Measurements from ENCODE around the gene HOXC10. TPM values are rescaled to one million over a fixed set of nuclear protein-coding genes. Genes with fewer than 3 reads are reported as not detected.
A peak's percentile ranks its signal among the peaks of the same experiment; 100 is the strongest.

The HOXC10 gene
- total RNA-seq, 1 donor from 2014 or later, result 0.96 TPM

DNA sequence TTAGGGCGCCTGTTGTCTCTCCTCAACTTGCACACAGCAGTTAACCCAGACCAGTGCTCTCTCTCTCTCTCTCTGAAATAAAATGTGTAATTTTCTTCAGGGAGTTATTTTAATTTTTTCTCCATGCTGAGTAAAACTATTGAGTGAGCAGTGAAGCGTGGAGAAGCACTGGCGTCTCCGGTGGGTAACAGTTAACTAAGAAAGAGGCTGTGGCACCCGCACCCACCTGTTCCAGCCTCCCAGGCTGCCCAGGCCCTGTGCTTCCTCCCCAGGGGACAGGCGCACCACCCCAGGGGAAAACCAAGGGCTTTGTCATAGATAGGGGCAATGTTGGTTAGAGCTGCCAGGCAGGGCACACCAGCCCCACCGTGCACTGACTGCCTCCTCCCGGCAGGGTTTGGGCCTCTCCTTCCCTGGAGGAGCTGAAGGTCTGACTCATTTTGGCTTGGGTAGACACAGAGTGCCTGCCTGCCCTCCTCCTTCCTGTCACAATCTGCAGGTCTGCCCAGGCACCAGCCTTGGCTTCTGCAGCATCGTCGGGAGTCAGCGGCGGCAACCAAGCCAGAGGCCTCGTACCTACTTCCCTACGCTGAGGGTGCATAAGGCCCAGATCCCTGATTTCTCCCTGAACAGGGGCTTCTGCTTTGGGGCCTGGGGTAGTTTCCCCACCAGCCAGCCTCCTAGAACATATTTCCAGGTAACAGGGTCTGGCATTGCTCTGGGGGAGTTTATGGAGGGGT, 51.8 kb downstream of the HOXC10 start:
- TF ChIP-seq, protein P1, sequence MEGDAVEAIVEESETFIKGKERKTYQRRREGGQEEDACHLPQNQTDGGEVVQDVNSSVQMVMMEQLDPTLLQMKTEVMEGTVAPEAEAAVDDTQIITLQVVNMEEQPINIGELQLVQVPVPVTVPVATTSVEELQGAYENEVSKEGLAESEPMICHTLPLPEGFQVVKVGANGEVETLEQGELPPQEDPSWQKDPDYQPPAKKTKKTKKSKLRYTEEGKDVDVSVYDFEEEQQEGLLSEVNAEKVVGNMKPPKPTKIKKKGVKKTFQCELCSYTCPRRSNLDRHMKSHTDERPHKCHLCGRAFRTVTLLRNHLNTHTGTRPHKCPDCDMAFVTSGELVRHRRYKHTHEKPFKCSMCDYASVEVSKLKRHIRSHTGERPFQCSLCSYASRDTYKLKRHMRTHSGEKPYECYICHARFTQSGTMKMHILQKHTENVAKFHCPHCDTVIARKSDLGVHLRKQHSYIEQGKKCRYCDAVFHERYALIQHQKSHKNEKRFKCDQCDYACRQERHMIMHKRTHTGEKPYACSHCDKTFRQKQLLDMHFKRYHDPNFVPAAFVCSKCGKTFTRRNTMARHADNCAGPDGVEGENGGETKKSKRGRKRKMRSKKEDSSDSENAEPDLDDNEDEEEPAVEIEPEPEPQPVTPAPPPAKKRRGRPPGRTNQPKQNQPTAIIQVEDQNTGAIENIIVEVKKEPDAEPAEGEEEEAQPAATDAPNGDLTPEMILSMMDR (IDR thresholded peaks at IDR 0.05; ENCODE audit: unreplicated experiment), result no peak
- Mint-ChIP-seq H3K4me1 (peaks cover 85% of the 10 kb centered on the region), H3K4me3 (peak overlapping the region; percentile 81), H3K36me3 (no peaks in the 10 kb centered on the region), H3K27ac (peak overlapping the region; percentile 98), H3K27me3 (ENCODE audit: low read depth) (peaks cover 9% of the 10 kb centered on the region), H3K9me3 (no peaks in the 10 kb centered on the region)
- peak in 1 of 2 experiments; percentile 48 for DNase-seq (ENCODE audit: low spot score in 2 of 2, unreplicated experiment in 2 of 2)

DNA sequence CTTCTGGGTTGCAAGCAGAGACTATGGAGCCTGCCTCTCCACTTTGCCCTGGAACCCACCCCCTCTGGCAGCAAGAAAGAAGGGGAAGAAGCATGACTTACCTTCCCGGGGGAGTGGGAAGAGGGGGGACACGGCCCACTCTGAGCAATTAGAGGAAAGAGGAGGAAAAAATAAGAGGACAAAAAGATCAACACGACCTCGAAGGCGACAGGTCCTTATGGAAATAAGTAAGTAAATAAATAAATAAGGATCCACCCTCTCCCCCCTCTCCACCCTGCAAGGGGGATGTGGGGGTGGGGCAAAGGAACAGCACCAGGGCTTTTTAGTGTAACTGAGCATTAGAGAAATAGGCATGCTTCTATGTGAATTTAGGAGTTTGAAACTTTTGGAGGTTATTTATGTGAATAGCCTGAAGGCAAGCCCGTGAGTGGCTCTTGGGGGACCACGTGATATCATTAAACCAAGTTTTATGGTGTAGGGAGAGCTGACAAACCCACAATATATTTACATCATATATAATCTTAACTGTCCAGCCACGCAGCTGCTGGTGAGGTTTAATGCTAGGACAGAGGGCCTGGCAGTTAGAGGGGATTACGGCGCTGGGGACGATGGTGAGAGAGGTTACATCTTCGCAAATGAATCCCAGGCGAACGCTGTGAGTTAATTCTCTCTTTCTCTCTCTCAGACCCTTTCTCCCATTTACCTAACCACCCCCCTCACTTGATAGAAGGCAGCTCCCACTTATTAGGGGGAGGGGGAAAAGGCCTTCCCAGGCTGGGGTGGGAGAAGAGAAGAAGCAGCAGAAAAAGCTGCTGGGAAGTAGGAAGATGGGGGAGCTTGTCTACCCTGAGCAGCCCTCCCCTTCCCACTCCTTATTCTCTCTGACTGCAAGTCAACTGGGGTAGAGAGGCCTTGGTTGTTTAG, 52.7 kb downstream of the HOXC10 start:
- Mint-ChIP-seq H3K4me1 (peaks cover 84% of the 10 kb centered on the region), H3K4me3 (peak overlapping the region; percentile 81), H3K27ac (peak overlapping the region; percentile 98), H3K9me3 (no peaks in the 10 kb centered on the region), H3K36me3 (no peaks in the 10 kb centered on the region), H3K27me3 (ENCODE audit: low read depth) (peaks cover 9% of the 10 kb centered on the region)
- TF ChIP-seq, protein P1 (IDR thresholded peaks at IDR 0.05; ENCODE audit: unreplicated experiment), result no peak
- peak in 1 of 2 experiments; percentile 51 for DNase-seq (ENCODE audit: low spot score in 2 of 2, unreplicated experiment in 2 of 2)

DNA sequence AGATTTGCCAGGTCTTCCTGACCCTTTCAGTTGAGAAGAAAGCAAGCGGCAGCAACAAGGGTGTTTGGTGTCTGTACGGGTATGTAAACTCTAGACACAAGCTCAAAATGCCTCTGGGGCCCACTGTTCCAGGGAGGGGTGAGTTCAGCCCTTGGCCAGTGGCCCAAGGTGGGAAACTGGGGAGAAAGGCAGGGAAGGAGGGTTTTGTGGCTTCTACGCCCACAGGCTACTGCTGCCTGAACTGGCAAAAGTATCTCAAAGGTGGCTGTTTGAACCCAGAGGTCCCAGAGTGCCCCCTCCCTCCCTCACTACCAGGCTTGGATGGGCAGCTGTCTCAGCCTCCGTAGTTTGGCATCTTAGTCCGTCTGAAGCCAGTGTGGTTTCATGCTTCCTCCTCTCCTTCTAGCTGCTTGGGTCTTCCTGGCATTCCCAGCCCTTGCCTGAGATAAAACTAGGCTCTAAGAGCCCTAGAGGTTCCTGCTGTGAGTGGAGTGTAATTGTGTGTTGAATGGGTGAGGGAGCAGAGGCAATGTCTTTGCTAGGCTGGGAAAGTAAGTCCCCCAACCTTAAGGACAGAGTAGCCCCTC, 53.4 kb downstream of the HOXC10 start:
- H3K27ac Mint-ChIP-seq, result peak overlapping the region; percentile 98
- no peak for DNase-seq (ENCODE audit: low spot score in 2 of 2, unreplicated experiment in 2 of 2)
- no peaks in the 10 kb centered on the region for H3K36me3 Mint-ChIP-seq
- H3K4me1 Mint-ChIP-seq, result peaks cover 88% of the 10 kb centered on the region
- H3K27me3 Mint-ChIP-seq (ENCODE audit: low read depth), result peaks cover 9% of the 10 kb centered on the region
- peak overlapping the region; percentile 81 for H3K4me3 Mint-ChIP-seq
- H3K9me3 Mint-ChIP-seq, result no peaks in the 10 kb centered on the region
- TF ChIP-seq, protein P1 (IDR thresholded peaks at IDR 0.05; ENCODE audit: unreplicated experiment), result no peak

DNA sequence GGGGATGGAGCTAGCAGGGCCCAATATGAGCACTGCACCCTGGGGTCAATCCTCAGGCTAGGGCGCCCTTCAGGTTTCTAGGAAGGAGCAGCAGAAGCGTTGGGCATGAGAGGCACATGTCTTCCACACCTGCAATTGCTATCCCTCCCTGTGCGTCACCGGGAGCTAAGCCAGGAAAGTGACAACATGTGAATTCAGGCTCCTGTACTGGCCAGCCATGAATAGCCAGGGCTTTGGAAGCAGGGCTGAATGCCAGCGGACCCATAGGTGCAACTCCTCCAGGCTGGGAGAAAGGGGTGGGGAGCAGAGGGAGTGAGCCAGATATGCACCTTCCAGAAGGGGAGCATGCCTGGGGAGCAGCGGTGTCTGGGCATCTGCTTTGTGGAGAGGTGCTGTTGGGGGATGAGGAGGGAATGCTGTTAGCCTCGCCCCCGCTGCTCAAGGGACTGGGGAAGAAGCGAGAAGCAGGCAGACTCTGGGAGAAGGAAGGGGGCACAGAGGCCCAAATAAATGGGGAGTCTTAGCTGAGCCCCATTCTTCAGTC, 54.0 kb downstream of the HOXC10 start:
- peaks cover 91% of the 10 kb centered on the region for H3K4me1 Mint-ChIP-seq
- peak in 1 of 2 experiments; percentile 47 for DNase-seq (ENCODE audit: low spot score in 2 of 2, unreplicated experiment in 2 of 2)
- peak overlapping the region; percentile 98 for H3K27ac Mint-ChIP-seq
- H3K27me3 Mint-ChIP-seq (ENCODE audit: low read depth), result peaks cover 9% of the 10 kb centered on the region
- H3K36me3 Mint-ChIP-seq, result no peaks in the 10 kb centered on the region
- H3K4me3 Mint-ChIP-seq, result peak overlapping the region; percentile 81
- TF ChIP-seq, protein P1 (IDR thresholded peaks at IDR 0.05; ENCODE audit: unreplicated experiment), result no peak
- H3K9me3 Mint-ChIP-seq, result no peaks in the 10 kb centered on the region

DNA sequence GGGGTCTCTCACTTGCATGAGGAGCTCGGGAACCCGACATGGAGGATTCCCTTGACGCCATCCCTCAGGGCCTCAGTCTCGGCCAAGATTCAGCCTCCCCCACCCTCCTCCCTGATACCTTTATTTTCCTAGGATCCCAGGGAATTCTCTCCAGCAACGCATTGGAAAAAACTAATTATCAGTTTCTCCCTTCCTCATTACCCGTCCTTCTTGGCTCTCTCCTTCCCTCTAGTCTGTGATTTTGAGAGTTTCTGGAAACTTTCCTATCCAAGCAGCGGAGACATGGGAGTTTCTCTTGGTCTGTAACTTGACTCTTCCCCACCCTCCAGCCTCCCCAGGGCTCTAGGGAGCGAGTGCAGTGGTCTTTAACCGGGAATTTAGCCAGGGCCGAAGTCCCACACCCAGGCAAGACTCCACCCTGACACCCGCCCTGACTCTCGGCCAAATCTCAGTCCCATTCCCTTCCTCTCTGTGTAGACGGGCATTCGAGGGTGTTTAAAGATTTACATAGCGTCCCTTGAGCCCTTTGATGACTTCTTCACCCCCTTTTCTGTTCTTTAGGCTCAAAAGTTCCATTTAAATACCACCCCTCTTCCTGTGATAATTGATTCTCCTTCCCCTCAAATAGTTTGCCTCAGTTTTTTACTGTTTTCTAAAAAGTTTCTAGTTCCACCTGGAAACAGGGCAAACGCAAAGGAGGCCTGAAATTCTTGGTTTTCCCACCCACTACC, 54.6 kb downstream of the HOXC10 start:
- peaks cover 7% of the 10 kb centered on the region for H3K27me3 Mint-ChIP-seq (ENCODE audit: low read depth)
- DNase-seq (ENCODE audit: low spot score in 2 of 2, unreplicated experiment in 2 of 2), result peak in 1 of 2 experiments; percentile 45
- no peaks in the 10 kb centered on the region for H3K36me3 Mint-ChIP-seq
- peaks cover 93% of the 10 kb centered on the region for H3K4me1 Mint-ChIP-seq
- no peaks in the 10 kb centered on the region for H3K9me3 Mint-ChIP-seq
- H3K4me3 Mint-ChIP-seq, result peak overlapping the region; percentile 81
- TF ChIP-seq, protein P1 (IDR thresholded peaks at IDR 0.05; ENCODE audit: unreplicated experiment), result no peak
- H3K27ac Mint-ChIP-seq, result peak overlapping the region; percentile 98

Data from mesothelial cell of epicardium (in vitro differentiated cells).